Hindlimb muscle (tissue), 1 donor: ENCODE data around the gene WDR64. TPM values are rescaled to one million over a fixed set of nuclear protein-coding genes. Genes with fewer than 3 reads are reported as not detected.

Experiments
- DNase-seq: peaks from one replicate; pipeline ENCODE4 v3.0.0-alpha.2; 2013
- polyA plus RNA-seq: library from polyadenylated mRNA; unstranded; fragments of 120-200 nt; gene quantifications from one replicate; pipeline ENCODE4 v1.2.1, GENCODE V29; 2013; ENCODE audit not compliant: insufficient read length

WDR64 gene
- polyA plus RNA-seq, 1 donor = 0.45 TPM

DNA sequence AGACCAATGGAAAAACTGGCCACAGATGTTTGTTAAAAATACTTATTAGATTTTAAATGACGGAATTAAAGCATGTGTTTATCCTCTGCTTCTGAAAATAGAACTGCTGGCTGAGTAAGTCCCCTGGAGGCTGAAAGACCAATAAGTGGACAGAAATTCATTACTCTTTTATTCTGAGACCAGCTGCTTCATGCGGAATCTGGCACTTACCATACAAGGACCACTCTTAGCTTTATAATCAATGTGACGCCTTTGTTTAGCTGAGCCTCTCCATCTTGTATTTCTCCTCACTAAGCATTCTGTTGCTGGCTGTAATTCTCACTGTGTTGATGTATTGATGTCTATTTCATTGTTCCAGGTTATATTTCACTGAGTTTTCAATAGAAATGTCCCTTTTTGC lies 189.6 kb downstream of the WDR64 start:
- DNase-seq = no peak

DNA sequence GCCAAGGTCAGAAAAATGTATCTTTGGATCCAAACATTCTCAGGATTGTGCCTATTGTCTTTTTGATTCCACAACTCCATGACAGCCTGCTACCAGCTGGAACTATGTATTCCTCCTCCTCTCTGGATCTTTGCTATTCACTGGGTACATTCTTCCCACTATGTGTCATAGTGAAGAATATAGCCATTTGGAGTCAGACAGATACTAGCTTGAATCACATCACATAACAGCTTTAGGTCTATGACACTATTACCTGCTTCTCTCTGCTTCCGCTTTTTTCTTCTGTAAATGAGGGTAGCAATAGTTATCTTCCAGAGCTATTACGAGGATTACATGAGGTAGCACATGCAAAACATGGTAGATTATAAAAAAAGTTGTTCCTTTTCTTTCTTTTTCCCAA lies 190.5 kb downstream of the WDR64 start:
- no peak for DNase-seq

DNA sequence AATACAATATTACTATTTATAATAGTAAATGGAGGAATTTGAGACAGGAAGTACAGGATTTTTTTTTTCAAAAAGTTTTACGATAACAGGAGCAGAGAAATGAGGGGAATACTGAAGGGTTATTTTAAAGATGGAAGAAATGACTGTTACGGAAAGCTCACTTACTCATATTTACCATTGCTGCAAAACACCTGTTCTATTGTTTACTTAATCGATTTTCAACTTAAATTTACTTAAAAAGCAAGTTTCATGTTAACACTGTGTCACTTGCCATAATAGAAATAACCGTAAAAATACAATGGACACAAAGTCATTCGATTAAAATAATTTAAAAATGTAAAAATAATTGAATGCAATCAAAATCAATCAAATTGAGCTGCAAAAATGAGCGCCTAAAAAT lies 192.5 kb downstream of the WDR64 start:
- DNase-seq = no peak

DNA sequence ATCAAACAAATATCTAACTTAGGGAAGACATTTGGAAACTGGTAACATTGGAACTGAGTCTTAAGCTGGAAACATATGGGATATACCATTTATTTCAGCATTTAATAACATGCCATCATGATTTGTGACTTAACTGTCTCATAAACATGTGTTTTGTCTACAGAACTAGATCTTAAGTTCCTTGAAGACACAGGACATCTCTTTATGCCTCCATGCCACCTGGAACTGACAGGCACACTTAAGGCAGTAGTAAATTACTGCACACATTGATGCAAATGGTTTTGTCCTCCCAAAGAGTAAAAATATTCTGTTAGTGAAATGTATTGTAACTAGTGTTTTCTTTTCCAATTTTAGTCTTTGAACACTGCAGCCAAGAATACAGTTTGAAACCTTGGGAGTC lies 194.3 kb downstream of the WDR64 start:
- DNase-seq = no peak

DNA sequence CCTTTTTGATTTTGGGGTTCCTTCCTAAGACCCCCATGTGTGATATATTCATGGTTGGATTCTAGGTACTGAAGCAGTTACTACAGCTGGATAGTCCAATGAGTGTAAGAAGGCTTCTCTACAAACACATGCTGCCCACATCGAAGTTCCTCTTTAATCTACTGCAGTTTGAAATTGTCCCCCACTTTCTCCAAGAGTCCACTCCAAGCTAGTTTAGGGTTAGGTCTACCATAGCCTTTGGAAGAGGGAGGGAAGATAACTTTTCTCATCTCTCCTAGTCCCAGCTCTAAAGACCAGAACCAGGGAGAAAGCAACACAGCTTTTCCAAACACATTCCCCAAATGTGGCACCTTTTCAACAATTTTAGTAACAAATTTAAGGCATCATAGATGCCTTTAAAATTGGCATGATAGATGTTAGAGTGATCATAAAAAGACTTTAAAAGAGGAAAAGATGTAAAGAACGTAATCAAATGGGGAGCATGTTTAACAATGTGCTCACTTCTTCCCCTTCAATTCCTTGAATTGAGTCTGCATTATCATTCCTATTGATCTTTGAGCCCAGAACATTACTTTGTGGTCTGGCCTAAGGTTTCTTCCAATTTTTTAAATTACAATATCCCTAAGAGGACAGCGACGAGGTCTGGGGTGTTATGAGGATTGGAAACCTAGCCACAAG lies 194.9 kb downstream of the WDR64 start:
- DNase-seq = no peak

DNA sequence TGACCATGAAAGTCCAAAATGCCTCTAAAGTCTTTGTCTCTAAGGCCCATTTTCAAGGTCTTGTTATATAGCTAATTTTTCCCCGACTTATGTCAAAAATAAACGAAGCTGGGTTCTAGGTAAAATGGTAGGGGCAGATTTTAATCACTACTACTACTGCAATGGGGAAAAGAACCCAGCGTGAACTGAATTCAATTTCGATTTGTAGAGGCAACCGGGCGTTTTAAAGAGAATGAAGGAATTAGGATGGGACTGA lies 195.4 kb downstream of the WDR64 start:
- no peak for DNase-seq

DNA sequence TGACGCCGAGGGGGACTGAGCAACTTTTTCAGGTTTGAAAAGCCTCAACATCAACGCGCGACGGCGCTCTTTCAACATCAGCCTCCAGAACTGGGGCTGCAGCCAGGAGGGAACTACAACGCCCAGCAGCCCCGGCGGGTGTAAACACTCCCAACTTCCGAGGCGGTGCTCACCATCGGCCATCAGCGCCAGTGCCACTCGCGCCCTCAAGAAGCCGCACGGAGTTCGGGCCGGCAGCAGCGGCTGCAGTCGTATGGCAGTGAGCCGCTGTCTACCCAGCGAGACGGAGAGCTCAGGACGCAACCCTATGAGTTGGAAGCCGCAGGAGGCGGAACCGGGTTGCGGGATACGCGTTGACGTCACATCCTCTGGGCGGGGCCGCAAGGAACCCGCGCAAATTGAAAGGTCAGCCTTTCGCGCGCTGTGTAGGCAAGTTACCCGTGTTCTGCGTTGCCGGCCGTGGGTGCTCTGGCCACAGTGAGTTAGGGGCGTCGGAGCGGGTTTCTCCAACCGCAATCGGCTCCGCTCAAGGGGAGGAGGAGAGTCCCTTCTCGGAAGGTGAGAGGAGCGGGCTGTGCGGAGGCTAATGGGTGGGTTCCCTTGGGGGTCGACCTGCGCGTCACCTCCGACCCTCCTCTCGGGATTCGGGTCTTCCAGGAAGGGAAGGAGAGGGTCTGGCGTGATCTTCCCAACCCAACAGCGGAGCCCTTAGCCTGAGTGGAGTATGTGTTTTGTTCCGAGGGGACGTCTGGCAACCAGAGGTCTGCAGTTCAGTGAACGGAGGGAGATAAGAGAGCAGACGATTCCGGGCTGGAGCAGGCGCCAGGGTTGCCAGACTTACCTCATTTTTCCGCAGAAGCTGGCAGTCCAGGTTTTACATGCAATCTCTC lies 196.0 kb downstream of the WDR64 start, which contains the start of gene EXO1:
EXO1 (plus strand) TSS at position 409 of the 890 bp plus-strand sequence. CDS start 2,222 bp downstream, outside the sequence.
- DNase-seq = peak; percentile 94

DNA sequence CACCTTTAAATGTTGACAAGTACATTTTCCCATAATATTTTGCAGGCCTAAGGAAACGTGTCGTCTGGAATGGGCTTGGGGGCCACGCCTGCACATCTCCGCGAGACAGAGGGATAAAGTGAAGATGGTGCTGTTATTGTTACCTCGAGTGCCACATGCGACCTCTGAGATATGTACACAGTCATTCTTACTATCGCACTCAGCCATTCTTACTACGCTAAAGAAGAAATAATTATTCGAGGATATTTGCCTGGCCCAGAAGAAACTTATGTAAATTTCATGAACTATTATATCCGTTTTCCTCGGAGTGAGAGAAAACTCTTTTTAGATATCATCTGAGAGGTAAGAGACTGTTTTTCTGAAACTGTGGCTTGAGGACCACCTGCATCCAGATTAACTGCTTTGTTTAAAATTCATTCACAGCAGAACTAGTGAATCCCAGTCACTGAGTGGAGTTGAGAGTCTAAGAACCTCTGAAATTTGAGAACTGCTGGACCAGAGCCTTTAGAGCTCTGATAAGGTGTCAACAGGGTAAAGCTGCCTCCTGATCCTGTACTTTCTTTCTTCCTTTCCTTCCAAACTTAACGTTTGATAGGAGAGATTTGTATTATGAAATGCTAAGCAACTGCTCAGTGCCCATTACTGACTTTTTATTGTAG lies 196.7 kb downstream of the WDR64 start:
- no peak for DNase-seq

DNA sequence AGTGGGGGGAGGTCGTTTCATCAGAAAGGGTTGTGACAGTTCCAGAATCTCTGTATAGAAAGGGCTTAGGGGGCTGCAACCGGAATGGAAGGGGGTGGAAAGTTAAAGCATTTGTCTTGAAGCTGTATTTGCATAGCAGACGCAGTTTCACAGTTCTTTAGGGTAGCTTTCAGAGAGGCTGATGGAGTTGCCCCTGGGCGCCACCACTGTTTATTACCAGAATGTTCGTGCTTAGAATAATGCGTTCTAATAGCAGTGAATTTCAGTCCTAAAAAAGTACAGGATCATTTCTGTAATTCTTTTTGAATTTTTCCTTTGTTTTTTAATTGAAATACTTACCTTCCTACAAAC lies 197.2 kb downstream of the WDR64 start:
- DNase-seq = no peak

Other genes starting within 250 kb of the WDR64 start
- 63.6 TPM for gene FH, start 132.5 kb upstream of the WDR64 start, polyA plus RNA-seq
- 0.54 TPM for gene KMO, start 119.9 kb upstream of the WDR64 start, polyA plus RNA-seq
- gene CHML, start 11.9 kb upstream of the WDR64 start, polyA plus RNA-seq = 12.2 TPM
- gene OPN3, start 11.9 kb upstream of the WDR64 start, polyA plus RNA-seq = 27.0 TPM
- 7.0 TPM for gene EXO1, start 195.9 kb downstream of the WDR64 start, polyA plus RNA-seq